AG09319 (cell line): ENCODE data around the gene VSTM2L.

Source experiments
- DNase-seq: peaks from one replicate; pipeline ENCODE4 v3.0.0-alpha.2; 2010; ENCODE audit warnings: low read depth; ENCODE audit errors: extremely low read depth
- CTCF ChIP-seq: IDR thresholded peaks from 2 replicates; pipeline ENCODE4 v1.5.1; 2011; ENCODE audit warnings: low read depth, mild to moderate bottlenecking, inconsistent platforms, low read length, moderate library complexity

VSTM2L gene

DNA sequence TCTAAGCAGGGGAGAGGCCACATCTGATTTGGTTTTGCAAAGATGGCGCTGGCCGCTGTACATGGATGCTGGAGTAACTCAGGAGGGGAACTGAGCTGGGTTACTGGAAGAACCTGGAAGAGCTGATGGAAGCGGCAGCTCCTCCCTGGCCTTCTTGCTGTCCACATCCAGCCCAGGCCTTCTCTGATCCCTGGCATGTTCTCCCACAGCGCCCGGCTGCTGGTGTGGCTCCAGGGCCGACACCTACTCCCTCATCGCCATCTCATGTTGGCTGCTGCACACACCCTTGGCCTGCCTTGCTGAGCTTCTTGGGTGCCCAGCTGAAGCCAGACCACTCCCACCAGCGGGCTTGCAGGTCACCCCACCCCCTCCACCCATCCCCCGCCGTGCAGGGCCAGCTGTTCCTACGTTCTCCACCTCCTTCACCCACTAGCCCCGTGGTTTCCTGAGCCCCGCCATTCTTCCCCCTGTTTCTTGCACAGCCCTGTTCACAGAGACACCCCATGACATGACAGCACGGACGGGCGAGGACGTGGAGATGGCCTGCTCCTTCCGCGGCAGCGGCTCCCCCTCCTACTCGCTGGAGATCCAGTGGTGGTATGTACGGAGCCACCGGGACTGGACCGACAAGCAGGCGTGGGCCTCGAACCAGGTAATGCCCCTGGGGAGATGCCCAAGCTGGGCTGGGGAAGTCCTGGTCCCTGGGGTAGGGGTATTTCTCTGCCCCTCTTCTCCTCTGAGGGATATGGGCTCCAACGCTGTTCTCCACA, 28.4 kb downstream of the VSTM2L start:
- TF ChIP-seq CTCF, result no peak
- DNase-seq, result no peak

DNA sequence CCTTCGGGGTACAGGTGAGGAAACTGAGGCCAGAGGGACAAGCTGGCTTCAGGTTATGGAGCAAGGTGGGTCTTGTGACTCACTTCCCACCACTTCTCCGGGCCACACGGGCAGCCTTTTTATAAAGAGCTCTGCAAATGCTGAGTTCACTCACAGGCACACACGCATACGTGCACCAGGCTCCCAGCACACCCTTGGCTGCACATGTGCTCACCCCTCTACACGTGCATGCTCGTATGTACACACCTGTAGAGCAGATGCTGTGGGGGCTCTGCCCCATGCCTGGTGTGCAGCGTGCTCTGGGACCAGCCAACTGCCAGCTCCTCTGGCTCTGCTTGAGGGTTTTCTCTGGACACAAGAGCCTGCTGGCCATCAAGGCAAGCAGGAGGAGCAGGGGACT, 29.1 kb downstream of the VSTM2L start:
- no peak for TF ChIP-seq CTCF
- DNase-seq, result no peak

DNA sequence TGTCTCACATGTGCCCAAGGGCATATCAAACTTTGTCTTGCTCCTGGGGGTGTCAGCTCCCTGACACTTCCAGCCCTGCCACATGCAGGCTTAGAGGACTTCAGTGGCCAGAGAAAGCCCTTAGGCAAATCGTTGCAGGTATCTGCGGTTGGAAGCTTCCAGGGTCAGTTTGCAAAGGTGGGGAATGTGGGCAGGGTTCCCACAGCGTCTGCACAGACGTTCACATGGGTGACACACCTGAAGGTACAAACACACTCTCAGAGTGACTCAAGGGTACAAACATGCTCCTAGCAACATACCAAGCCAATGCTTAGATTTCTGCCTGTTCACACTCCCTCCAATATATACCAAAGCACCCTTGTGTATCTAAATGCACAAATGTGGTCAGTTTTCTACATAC, 30.0 kb downstream of the VSTM2L start:
- DNase-seq, result no peak
- TF ChIP-seq CTCF, result no peak

GRCh38 chr20:37933786-37934633, 31.1 kb downstream of the VSTM2L start:
- no peak for DNase-seq
- no peak for TF ChIP-seq CTCF

DNA sequence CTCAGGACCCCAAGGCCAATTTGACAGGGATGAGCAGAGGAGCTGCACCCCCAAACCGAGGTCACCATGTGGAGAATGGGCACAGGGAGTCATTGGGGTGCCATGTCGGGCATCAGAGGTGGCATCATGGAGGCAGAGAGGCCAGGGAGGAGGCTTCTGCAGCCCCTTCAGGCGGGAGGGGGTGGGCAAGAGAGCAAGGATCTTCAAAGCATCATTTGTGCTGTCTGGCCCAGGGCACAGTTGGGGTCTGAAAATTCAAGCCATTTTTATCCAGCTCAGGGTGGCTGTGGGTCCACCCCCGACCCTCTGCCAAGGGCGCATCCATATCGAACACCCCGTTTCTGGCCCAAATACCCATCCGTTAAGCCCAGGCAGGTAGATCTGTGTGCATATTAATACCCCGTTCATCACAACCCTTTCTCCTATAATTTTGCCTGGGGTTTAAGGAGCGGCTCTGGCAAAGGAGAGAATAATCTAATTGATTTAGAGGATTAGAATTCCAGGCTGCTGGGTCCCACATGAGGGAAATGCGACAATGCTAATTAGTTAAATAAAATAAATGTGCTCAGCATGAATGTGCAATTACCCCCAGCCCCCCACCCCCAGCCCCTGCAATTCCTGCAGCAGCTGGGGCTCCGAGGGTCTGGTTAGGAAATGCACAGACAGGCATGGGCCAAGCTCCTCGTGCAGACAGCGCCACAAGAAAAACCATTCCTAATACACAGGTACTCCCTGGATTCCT, 31.9 kb downstream of the VSTM2L start:
- no peak for DNase-seq
- TF ChIP-seq CTCF, result no peak

GRCh38 chr20:37935435-37935834, 32.5 kb downstream of the VSTM2L start:
- no peak for DNase-seq
- no peak for TF ChIP-seq CTCF

GRCh38 chr20:37936041-37936440, 33.1 kb downstream of the VSTM2L start:
- TF ChIP-seq CTCF, result no peak
- DNase-seq, result no peak
